ENCODE results near the gene DCDC2. TPM values are rescaled to one million over a fixed set of nuclear protein-coding genes. Genes with fewer than 3 reads are reported as not detected.

DCDC2 gene
- total RNA-seq, 1 experiment from 2014 or later = 0.26 TPM

DNA sequence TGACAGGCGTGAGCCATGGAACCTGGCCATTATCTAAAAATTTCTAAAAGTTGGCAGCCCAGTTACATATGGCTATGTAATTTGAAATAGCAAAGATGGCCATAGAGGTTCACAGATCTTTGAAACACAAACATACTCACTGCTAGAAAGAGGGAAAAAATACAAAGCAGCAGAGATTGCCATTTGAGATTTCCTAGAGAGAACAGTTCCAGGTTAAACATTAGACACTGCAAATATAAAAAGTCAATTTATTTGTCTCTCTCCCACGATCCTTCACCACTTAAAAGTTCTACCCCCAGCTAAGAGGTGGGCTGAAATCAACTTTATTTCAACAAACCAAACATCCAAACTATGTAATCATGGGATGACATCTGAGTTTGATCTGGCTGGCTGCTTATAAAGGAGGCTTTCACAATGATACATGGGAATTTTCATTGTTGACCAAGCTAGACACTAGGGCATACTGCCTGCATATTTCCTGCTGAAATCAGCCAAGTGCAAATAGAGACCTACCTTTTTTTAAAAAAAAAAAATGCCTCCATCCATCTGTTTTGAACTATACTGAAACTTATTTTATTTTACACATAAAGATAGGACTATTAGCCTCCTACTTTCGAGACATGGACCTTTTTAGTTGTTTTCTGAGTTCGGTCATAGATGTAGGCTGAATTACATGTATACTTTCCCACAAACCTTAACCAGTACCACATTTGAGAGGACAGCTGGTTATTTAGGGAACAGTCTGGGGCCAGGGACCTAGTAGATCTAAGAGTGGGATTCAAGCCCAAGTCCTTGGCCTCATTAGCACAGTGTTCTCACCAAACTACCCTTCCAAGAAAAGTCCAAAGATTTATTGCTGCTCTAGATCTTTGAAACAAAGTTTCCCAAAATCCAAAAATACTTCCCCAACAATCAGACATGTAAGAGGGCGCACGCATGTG, 16.6 kb downstream of the DCDC2 start:
- H3K9me2 ChIP-seq (replicated peaks; ENCODE audit: insufficient read depth, low read length) = no peaks in the 10 kb centered on the region
- no peaks in the 10 kb centered on the region for H3K27me3 ChIP-seq (ENCODE audit: low read length)
- no peak overlapping the region for H2AFZ ChIP-seq (ENCODE audit: low read length)
- H3K9ac ChIP-seq (ENCODE audit: low read length) = no peak overlapping the region
- H3K4me2 ChIP-seq (ENCODE audit: low read depth, low read length, poor library complexity, severe bottlenecking) = no peak overlapping the region
- H3K4me1 ChIP-seq (ENCODE audit: low read length) = no peaks in the 10 kb centered on the region
- no peaks in the 10 kb centered on the region for H3K79me2 ChIP-seq (ENCODE audit: low read length)
- H3K27ac ChIP-seq (ENCODE audit: low read length) = no peak overlapping the region
- DNase-seq = no peak
- no peaks in the 10 kb centered on the region for H3K36me3 ChIP-seq (ENCODE audit: insufficient read depth, low read length)
- H3K4me3 ChIP-seq (ENCODE audit: low read length) = no peak overlapping the region
- H3K9me3 ChIP-seq (ENCODE audit: low read length) = no peaks in the 10 kb centered on the region
- no peaks in the 10 kb centered on the region for H4K20me1 ChIP-seq (ENCODE audit: insufficient read depth, low read depth, low read length)

DNA sequence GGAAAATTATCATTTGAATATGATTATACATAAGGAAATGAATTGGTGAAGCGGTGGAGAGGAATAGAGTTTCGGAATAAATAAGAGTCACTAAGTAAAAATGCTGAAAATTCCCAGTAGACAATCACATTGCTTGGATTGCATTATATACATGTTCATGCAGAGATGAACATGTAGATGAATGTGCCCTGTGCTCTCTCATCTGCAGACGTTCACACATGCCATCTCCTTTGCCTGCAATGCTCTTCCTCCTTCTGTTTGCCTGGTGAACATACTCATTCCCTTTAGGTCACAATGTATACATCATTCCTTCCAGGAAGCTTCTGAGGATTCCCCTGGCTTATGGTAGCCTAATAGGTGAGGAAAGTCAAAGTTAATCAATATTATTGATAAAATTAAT, 17.9 kb downstream of the DCDC2 start:
- no peaks in the 10 kb centered on the region for H3K27me3 ChIP-seq (ENCODE audit: low read length)
- H3K9me3 ChIP-seq (ENCODE audit: low read length) = no peaks in the 10 kb centered on the region
- H3K4me1 ChIP-seq (ENCODE audit: low read length) = no peaks in the 10 kb centered on the region
- H4K20me1 ChIP-seq (ENCODE audit: insufficient read depth, low read depth, low read length) = no peaks in the 10 kb centered on the region
- no peaks in the 10 kb centered on the region for H3K79me2 ChIP-seq (ENCODE audit: low read length)
- H3K9ac ChIP-seq (ENCODE audit: low read length) = no peak overlapping the region
- H3K27ac ChIP-seq (ENCODE audit: low read length) = no peak overlapping the region
- H2AFZ ChIP-seq (ENCODE audit: low read length) = no peak overlapping the region
- DNase-seq = no peak
- no peaks in the 10 kb centered on the region for H3K36me3 ChIP-seq (ENCODE audit: insufficient read depth, low read length)
- no peak overlapping the region for H3K4me3 ChIP-seq (ENCODE audit: low read length)
- H3K9me2 ChIP-seq (replicated peaks; ENCODE audit: insufficient read depth, low read length) = no peaks in the 10 kb centered on the region
- no peak overlapping the region for H3K4me2 ChIP-seq (ENCODE audit: low read depth, low read length, poor library complexity, severe bottlenecking)

- H3K9me2 ChIP-seq (replicated peaks; ENCODE audit: insufficient read depth, low read length) = no peaks in the 10 kb centered on the region
- no peak overlapping the region for H3K4me2 ChIP-seq (ENCODE audit: low read depth, low read length, poor library complexity, severe bottlenecking)
- no peaks in the 10 kb centered on the region for H3K27me3 ChIP-seq (ENCODE audit: low read length)
- no peak overlapping the region for H3K27ac ChIP-seq (ENCODE audit: low read length)
- no peak overlapping the region for H3K9ac ChIP-seq (ENCODE audit: low read length)
- H4K20me1 ChIP-seq (ENCODE audit: insufficient read depth, low read depth, low read length) = no peaks in the 10 kb centered on the region
- no peaks in the 10 kb centered on the region for H3K4me1 ChIP-seq (ENCODE audit: low read length)
- no peak for DNase-seq
- H3K4me3 ChIP-seq (ENCODE audit: low read length) = no peak overlapping the region
- no peak overlapping the region for H2AFZ ChIP-seq (ENCODE audit: low read length)
- no peaks in the 10 kb centered on the region for H3K36me3 ChIP-seq (ENCODE audit: insufficient read depth, low read length)
- H3K9me3 ChIP-seq (ENCODE audit: low read length) = no peaks in the 10 kb centered on the region
- H3K79me2 ChIP-seq (ENCODE audit: low read length) = no peaks in the 10 kb centered on the region
Measured at GRCh38 chr6:24334285-24334684, 23.6 kb downstream of the DCDC2 start.

DNA sequence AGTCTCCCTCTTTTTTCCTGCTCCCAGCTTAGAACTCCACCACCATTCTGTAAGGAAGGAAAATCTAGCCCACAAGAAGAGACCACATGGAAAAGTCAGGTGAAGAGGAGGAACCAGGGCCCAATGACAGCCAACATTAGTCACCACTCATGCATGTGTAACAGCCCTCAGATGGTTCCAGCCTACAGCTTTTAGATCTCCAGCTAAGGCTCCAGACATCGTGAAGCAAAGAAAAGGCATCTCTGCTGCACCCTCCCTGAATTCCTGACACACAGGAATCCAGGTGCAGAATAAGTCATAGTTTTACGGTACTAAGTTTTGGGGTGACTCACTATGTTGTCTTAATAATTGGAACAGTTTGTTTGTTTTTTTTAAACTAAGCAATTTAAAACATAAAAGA, 25.5 kb downstream of the DCDC2 start:
- H3K4me3 ChIP-seq (ENCODE audit: low read length) = no peak overlapping the region
- H3K79me2 ChIP-seq (ENCODE audit: low read length) = no peaks in the 10 kb centered on the region
- no peaks in the 10 kb centered on the region for H3K9me2 ChIP-seq (replicated peaks; ENCODE audit: insufficient read depth, low read length)
- DNase-seq = no peak
- no peaks in the 10 kb centered on the region for H4K20me1 ChIP-seq (ENCODE audit: insufficient read depth, low read depth, low read length)
- H3K27ac ChIP-seq (ENCODE audit: low read length) = no peak overlapping the region
- no peaks in the 10 kb centered on the region for H3K4me1 ChIP-seq (ENCODE audit: low read length)
- H3K36me3 ChIP-seq (ENCODE audit: insufficient read depth, low read length) = no peaks in the 10 kb centered on the region
- no peak overlapping the region for H3K9ac ChIP-seq (ENCODE audit: low read length)
- no peak overlapping the region for H2AFZ ChIP-seq (ENCODE audit: low read length)
- H3K4me2 ChIP-seq (ENCODE audit: low read depth, low read length, poor library complexity, severe bottlenecking) = no peak overlapping the region
- no peaks in the 10 kb centered on the region for H3K27me3 ChIP-seq (ENCODE audit: low read length)
- no peaks in the 10 kb centered on the region for H3K9me3 ChIP-seq (ENCODE audit: low read length)

- H2AFZ ChIP-seq (ENCODE audit: low read length) = no peak overlapping the region
- no peaks in the 10 kb centered on the region for H3K9me3 ChIP-seq (ENCODE audit: low read length)
- H3K79me2 ChIP-seq (ENCODE audit: low read length) = no peaks in the 10 kb centered on the region
- no peaks in the 10 kb centered on the region for H3K4me1 ChIP-seq (ENCODE audit: low read length)
- H3K9ac ChIP-seq (ENCODE audit: low read length) = no peak overlapping the region
- no peaks in the 10 kb centered on the region for H3K27me3 ChIP-seq (ENCODE audit: low read length)
- H3K9me2 ChIP-seq (replicated peaks; ENCODE audit: insufficient read depth, low read length) = no peaks in the 10 kb centered on the region
- H3K4me3 ChIP-seq (ENCODE audit: low read length) = no peak overlapping the region
- DNase-seq = no peak
- no peak overlapping the region for H3K27ac ChIP-seq (ENCODE audit: low read length)
- no peaks in the 10 kb centered on the region for H4K20me1 ChIP-seq (ENCODE audit: insufficient read depth, low read depth, low read length)
- no peaks in the 10 kb centered on the region for H3K36me3 ChIP-seq (ENCODE audit: insufficient read depth, low read length)
- no peak overlapping the region for H3K4me2 ChIP-seq (ENCODE audit: low read depth, low read length, poor library complexity, severe bottlenecking)
Measured at GRCh38 chr6:24330137-24330732, 27.6 kb downstream of the DCDC2 start.

DNA sequence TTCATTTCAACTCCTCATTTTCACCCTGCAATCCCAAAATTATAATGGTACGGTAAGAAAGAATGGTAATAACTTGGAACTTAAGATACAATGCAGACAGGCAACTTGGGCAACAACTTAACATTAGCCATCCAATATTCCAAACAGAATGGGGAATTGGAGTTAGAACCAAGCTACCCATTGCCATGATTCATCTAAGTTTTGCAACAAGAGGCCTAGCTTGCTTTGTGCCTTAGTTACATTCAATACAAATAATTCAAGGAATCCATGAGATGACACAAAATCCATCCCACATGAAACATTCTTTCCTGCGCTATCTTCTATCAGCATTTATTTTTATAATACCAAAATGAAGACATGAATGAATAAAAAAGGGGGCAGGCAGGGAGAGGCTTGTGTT, 28.4 kb downstream of the DCDC2 start:
- no peak for DNase-seq
- Histone ChIP-seq H3K9me2 (replicated peaks; ENCODE audit: insufficient read depth, low read length) (no peaks in the 10 kb centered on the region), H3K27me3 (ENCODE audit: low read length) (no peaks in the 10 kb centered on the region), H3K9ac (ENCODE audit: low read length) (no peak overlapping the region), H3K4me3 (ENCODE audit: low read length) (no peak overlapping the region), H3K4me2 (ENCODE audit: low read depth, low read length, poor library complexity, severe bottlenecking) (no peak overlapping the region), H3K79me2 (ENCODE audit: low read length) (no peaks in the 10 kb centered on the region), H3K4me1 (ENCODE audit: low read length) (no peaks in the 10 kb centered on the region), H3K27ac (ENCODE audit: low read length) (no peak overlapping the region), H3K9me3 (ENCODE audit: low read length) (no peaks in the 10 kb centered on the region), H2AFZ (ENCODE audit: low read length) (no peak overlapping the region), H4K20me1 (ENCODE audit: insufficient read depth, low read depth, low read length) (no peaks in the 10 kb centered on the region), H3K36me3 (ENCODE audit: insufficient read depth, low read length) (no peaks in the 10 kb centered on the region)

DNA sequence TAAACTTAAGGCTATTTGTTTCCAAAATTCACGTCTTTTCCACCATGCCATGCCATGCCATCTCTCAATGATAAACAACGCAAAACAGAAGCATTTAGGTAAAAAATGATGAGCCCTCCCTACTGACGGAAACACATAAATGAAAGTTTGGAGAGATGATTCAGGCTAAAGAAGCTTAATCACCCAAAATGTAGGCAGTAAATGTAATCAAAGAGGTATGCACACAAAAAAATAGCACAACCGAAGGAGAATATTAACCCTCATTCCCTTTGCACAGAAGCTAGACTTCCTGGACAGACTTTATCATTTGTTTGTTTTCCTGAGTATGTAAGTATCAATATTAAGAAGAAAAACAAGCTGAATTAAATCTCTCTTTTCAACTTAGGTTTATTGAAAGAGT, 28.8 kb downstream of the DCDC2 start:
- no peak for DNase-seq
- no peak overlapping the region for H3K9ac ChIP-seq (ENCODE audit: low read length)
- H3K79me2 ChIP-seq (ENCODE audit: low read length) = no peaks in the 10 kb centered on the region

DNA sequence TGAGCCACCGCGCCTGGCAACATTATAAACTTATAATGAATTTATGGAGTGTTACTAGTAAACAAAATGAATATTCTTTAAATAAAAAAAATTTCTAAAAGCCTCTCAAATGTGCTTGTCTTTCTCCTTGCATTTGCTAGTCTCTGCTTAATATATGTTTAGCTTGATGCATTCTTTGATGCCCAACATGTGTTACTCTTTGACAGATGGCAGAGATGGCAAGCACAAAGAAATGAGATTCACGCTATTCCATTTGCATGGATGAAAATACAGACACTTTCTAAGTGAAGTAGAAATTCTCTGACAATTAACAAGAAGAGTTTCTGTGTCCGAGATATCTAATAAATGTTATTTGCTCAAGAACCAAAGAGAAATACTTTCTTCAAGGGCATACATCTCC, 30.1 kb downstream of the DCDC2 start:
- Histone ChIP-seq H3K4me1 (ENCODE audit: low read length) (no peaks in the 10 kb centered on the region), H3K4me3 (ENCODE audit: low read length) (no peak overlapping the region), H3K27ac (ENCODE audit: low read length) (no peak overlapping the region), H3K27me3 (ENCODE audit: low read length) (no peaks in the 10 kb centered on the region), H3K9ac (ENCODE audit: low read length) (no peak overlapping the region), H3K79me2 (ENCODE audit: low read length) (no peaks in the 10 kb centered on the region), H3K9me2 (replicated peaks; ENCODE audit: insufficient read depth, low read length) (no peaks in the 10 kb centered on the region), H4K20me1 (ENCODE audit: insufficient read depth, low read depth, low read length) (no peaks in the 10 kb centered on the region), H3K36me3 (ENCODE audit: insufficient read depth, low read length) (no peaks in the 10 kb centered on the region), H3K9me3 (ENCODE audit: low read length) (no peaks in the 10 kb centered on the region), H3K4me2 (ENCODE audit: low read depth, low read length, poor library complexity, severe bottlenecking) (no peak overlapping the region), H2AFZ (ENCODE audit: low read length) (no peak overlapping the region)
- DNase-seq = no peak

More for the DNA sequence above, 28.8 kb downstream of the DCDC2 start:
- no peak overlapping the region for H3K27ac ChIP-seq (ENCODE audit: low read length)
- no peaks in the 10 kb centered on the region for H3K36me3 ChIP-seq (ENCODE audit: insufficient read depth, low read length)
- no peak overlapping the region for H3K4me2 ChIP-seq (ENCODE audit: low read depth, low read length, poor library complexity, severe bottlenecking)
- no peaks in the 10 kb centered on the region for H3K9me3 ChIP-seq (ENCODE audit: low read length)
- no peaks in the 10 kb centered on the region for H4K20me1 ChIP-seq (ENCODE audit: insufficient read depth, low read depth, low read length)
- no peak overlapping the region for H3K4me3 ChIP-seq (ENCODE audit: low read length)
- no peaks in the 10 kb centered on the region for H3K4me1 ChIP-seq (ENCODE audit: low read length)
- H3K9me2 ChIP-seq (replicated peaks; ENCODE audit: insufficient read depth, low read length) = no peaks in the 10 kb centered on the region
- no peak overlapping the region for H2AFZ ChIP-seq (ENCODE audit: low read length)
- H3K27me3 ChIP-seq (ENCODE audit: low read length) = no peaks in the 10 kb centered on the region
